Right atrium auricular region (tissue), 2 donors: ENCODE measurements around the gene YPEL2. TPM values are rescaled to one million over a fixed set of nuclear protein-coding genes. Genes with fewer than 3 reads are reported as not detected.

Experiments used
- DNase-seq: peaks from one replicate; pipeline ENCODE4 v3.0.0-alpha.2; 2019; ENCODE audit warnings: low spot score
- H3K27ac ChIP-seq, 2 donors: fragments of 200-600 bp; sonication (generic); 1 replicate in 1 of 2; 2 replicates in 1 of 2; pipeline ENCODE4 v1.5.1; 2016 to 2019
- H3K27me3 ChIP-seq, 2 donors: fragments of 200-600 bp; sonication (generic); one replicate each; pipeline versions ENCODE4 v1.5.1 to v1.6.0; 2017 to 2019
- H3K36me3 ChIP-seq: fragments of 200-600 bp; sonication (generic); one replicate; pipeline ENCODE4 v1.5.1; 2016
- H3K4me1 ChIP-seq, 2 donors: fragments of 200-600 bp; sonication (generic); one replicate each; pipeline versions ENCODE4 v1.5.1 to v1.6.0; 2017 to 2019
- H3K4me3 ChIP-seq, 2 donors: fragments of 200-600 bp; sonication (generic); 1 replicate in 1 of 2; 2 replicates in 1 of 2; pipeline ENCODE4 v1.5.1; 2017 to 2019; ENCODE audit warnings: mild to moderate bottlenecking in 1 of 2, moderate library complexity in 1 of 2
- H3K9me3 ChIP-seq, 2 donors: fragments of 200-600 bp; sonication (generic); one replicate each; pipeline ENCODE4 v1.5.1; 2019
- total RNA-seq, 2 donors: library from RNA; depleted of rRNA; stranded (reverse); fragments of >200 nt; gene quantifications; one replicate each; pipeline ENCODE4 v1.1.0, GENCODE V29; 2016
- TF ChIP-seq, protein P1 (sequence below), 2 donors: fragments of 200-600 bp; sonication (generic); IDR thresholded peaks; one replicate each; pipeline ENCODE4 v1.5.1; 2019; ENCODE audit warnings: antibody characterized with exemption in 2 of 2

The YPEL2 gene
- total RNA-seq, 2 donors from 2014 or later = 28.3 to 34.1 TPM

DNA sequence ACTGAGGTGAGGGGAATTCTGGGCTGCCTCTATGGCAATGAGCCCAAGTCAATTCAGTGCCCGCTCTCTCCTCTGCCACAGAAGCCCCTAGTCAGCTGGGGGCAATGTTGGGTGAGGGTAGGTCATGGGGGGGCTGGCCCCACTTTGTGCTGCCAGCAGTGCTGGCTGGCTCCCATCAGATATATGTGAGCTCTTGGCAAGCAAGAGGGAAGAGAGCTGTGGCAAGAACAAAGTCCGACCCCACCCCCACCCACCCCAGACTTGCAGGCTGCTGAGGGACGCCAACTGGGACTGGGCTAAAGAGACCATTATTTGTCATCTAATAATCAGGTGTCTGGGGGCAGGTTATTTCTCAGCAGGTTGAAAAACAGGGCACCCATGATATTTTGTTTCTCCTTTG, 89.4 kb downstream of the YPEL2 start:
- no peaks in the 10 kb centered on the region for H3K36me3 ChIP-seq
- H3K27me3 ChIP-seq = no peaks in the 10 kb centered on the region
- H3K4me1 ChIP-seq = peaks cover 0 to 53% of the 10 kb centered on the region in 2 donors
- TF ChIP-seq, protein P1, sequence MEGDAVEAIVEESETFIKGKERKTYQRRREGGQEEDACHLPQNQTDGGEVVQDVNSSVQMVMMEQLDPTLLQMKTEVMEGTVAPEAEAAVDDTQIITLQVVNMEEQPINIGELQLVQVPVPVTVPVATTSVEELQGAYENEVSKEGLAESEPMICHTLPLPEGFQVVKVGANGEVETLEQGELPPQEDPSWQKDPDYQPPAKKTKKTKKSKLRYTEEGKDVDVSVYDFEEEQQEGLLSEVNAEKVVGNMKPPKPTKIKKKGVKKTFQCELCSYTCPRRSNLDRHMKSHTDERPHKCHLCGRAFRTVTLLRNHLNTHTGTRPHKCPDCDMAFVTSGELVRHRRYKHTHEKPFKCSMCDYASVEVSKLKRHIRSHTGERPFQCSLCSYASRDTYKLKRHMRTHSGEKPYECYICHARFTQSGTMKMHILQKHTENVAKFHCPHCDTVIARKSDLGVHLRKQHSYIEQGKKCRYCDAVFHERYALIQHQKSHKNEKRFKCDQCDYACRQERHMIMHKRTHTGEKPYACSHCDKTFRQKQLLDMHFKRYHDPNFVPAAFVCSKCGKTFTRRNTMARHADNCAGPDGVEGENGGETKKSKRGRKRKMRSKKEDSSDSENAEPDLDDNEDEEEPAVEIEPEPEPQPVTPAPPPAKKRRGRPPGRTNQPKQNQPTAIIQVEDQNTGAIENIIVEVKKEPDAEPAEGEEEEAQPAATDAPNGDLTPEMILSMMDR (IDR thresholded peaks at IDR 0.05) = no peak
- no peak for DNase-seq
- H3K4me3 ChIP-seq = no peak overlapping the region
- no peaks in the 10 kb centered on the region for H3K9me3 ChIP-seq
- H3K27ac ChIP-seq = peak overlapping the region; percentile 5 to 95

DNA sequence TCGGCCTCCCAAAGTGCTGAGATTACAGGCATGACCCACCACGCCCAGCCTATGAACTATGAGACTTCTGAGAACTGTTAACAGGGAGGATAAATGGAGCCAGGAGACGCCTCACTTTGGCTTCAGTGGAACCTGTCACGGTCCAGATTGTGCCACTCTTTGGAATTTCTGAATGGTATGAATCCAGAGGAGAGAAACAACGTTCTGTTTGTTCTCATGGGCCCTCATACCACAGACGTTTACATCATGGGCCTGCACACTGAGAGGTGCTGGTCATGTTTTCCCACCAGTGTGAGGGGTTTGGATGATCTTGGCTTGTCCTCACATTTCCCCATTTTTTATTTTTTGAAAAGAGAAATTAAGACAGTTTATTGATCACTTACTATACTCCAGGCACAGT, 90.3 kb downstream of the YPEL2 start:
- no peak for DNase-seq
- Histone ChIP-seq H3K27me3 (no peaks in the 10 kb centered on the region), H3K4me1 (peaks cover 0 to 53% of the 10 kb centered on the region in 2 donors), H3K4me3 (no peak overlapping the region), H3K36me3 (no peaks in the 10 kb centered on the region), H3K9me3 (no peaks in the 10 kb centered on the region), H3K27ac (peak overlapping the region; percentile 5 to 95)
- TF ChIP-seq, protein P1 (IDR thresholded peaks at IDR 0.05) = no peak

DNA sequence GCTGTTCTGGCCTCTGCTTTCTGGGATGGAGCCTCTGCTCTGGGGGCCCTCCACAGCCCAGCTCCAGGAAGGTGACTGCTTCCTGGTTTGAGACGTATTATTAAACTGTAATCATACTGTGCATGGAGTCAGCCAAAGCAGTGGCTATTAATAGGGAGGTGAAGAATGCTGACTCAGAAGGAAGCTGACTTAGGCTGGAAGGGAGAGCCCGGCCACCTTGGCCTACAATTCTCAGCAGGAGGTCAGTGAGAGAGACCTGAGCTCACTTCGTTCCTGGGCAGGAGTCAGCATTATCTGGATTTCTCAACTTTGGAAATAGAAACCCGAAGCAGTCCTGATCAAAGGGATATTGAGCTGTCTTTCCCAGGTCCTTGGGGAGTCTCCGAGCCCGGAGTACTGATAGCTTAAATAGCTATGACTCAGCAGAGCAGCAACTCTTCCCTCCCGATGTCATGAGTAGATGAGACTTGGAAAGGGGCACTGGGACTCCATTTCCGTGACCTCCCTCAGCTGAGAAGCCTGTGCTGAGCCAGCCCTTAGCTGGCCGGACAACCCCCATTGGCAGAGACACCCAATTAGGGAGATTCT, 91.8 kb downstream of the YPEL2 start:
- Histone ChIP-seq H3K27ac (peak overlapping the region; percentile 91 to 95), H3K27me3 (no peaks in the 10 kb centered on the region), H3K4me3 (no peak overlapping the region), H3K9me3 (no peaks in the 10 kb centered on the region), H3K4me1 (peaks cover 0 to 67% of the 10 kb centered on the region in 2 donors), H3K36me3 (no peaks in the 10 kb centered on the region)
- TF ChIP-seq, protein P1 (IDR thresholded peaks at IDR 0.05) = no peak
- peak; percentile 65 for DNase-seq

DNA sequence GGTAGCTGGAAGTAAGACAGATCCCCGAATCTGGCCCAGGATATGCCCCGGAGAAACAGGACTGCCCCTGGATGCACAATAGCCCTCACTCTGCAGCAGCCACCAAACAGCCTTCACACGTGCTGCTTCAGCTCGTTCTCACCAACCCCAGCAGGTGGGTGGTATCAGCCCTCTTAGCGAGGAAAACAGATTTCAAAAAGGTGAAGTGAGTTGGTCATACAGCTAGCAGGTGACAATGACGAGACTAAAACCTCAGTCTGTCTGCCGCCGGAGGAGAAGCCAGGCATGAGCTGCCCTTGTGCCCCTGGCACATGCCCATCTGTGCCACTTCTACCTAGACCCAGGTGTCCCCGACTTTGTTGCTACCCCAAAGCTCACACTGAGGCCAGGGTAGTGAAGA, 92.4 kb downstream of the YPEL2 start:
- TF ChIP-seq, protein P1 (IDR thresholded peaks at IDR 0.05) = no peak
- Histone ChIP-seq H3K36me3 (no peaks in the 10 kb centered on the region), H3K9me3 (no peaks in the 10 kb centered on the region), H3K4me1 (peaks cover 0 to 74% of the 10 kb centered on the region in 2 donors), H3K27ac (peak overlapping the region; percentile 91 to 95), H3K27me3 (no peaks in the 10 kb centered on the region), H3K4me3 (no peak overlapping the region)
- no peak for DNase-seq

DNA sequence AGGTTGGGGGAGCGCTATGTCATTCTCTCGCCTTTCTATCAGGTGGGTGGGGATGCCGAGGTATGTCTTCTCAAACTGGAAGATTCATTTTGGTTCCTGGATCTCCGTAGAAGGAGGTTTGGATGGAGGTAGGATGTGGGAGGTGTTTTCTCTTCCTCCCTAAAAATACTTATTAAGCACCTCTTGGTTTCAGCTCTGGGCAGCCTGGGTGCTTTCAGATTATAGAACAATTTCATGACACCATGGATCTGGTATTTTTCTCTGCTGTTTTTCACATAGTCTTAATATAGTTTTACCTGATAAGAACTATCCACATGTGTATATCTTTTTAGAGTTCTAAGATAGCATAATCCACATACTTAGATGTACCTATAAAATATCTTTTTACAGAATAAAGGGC, 92.9 kb downstream of the YPEL2 start:
- Histone ChIP-seq H3K27me3 (no peaks in the 10 kb centered on the region), H3K36me3 (no peaks in the 10 kb centered on the region), H3K4me3 (no peak overlapping the region), H3K9me3 (no peaks in the 10 kb centered on the region), H3K27ac (peak overlapping the region; percentile 91 to 95), H3K4me1 (peaks cover 0 to 75% of the 10 kb centered on the region in 2 donors)
- DNase-seq = no peak
- TF ChIP-seq, protein P1 (IDR thresholded peaks at IDR 0.05) = no peak
